K562 (cell line): ENCODE data around the gene PGA3. TPM values are rescaled to one million over a fixed set of nuclear protein-coding genes. Genes with fewer than 3 reads are reported as not detected.

ENCODE experiments used
- ATAC-seq: fragments of 200-7000 bp; cut with Tn5 transposase; 3 replicates; pipeline ENCODE4 v1.9.1; 2020; ENCODE audit warnings: moderate library complexity
- BruUV-seq: library from RNA; stranded (reverse); fragments of 400-500 nt; replicated peaks from 2 replicates; lab custom pipeline; 2021; lab: Mats Ljungman, UMichigan
- CTCF ChIA-PET: fragments of 300-600 bp; formaldehyde crosslinking; extraction: SDS; loops from one replicate; lab custom pipeline; 2021; ENCODE audit warnings: low intra/inter-chr PET ratio; lab: Yijun Ruan, JAX
- POLR2A ChIA-PET: fragments of 300-600, 350-650 bp; sonication (Branson Sonifier 250); formaldehyde crosslinking; extraction: SDS; loops from one replicate; lab custom pipeline; 2021; ENCODE audit warnings: antibody characterized with exemption, inconsistent platforms; lab: Yijun Ruan, JAX
- DNase-seq, 4 experiments: peaks; one replicate each; pipeline versions ENCODE4 v3.0.0 to v3.0.0-alpha.2; 2011 to 2018; ENCODE audit warnings: low spot score in 3 of 4, mixed read lengths in 3 of 4; ENCODE audit errors: extremely low read depth in 1 of 4
- FAIRE-seq: peaks from 2 replicates; lab custom pipeline; 2011; peaks lifted over from hg19 to GRCh38; lab: Jason Lieb, UNC
- H2AFZ ChIP-seq: 2 replicates; pipeline ENCODE4 v1.6.0; 2011; ENCODE audit warnings: low read depth, low read length, control low read depth, inconsistent platforms
- H3K27ac ChIP-seq: fragments of 200-600 bp; 3 replicates; pipeline ENCODE4 v1.8.0; 2011; ENCODE audit warnings: low read depth, mild to moderate bottlenecking, control low read depth, inconsistent platforms, low read length, moderate library complexity, mixed read lengths; ENCODE audit errors: extremely low read depth
- H3K27me3 ChIP-seq, 2 experiments: fragments of 300-600 bp in 1 of 2; 2 replicates in 1 of 2; 3 replicates in 1 of 2; pipeline versions ENCODE4 v1.6.0 to v1.8.0; 2011; ENCODE audit warnings: inconsistent platforms in 2 of 2, low read length in 2 of 2, mild to moderate bottlenecking in 1 of 2, mixed read lengths in 1 of 2, moderate library complexity in 1 of 2; ENCODE audit not compliant: control insufficient read depth in 2 of 2, insufficient read depth in 2 of 2
- H3K36me3 ChIP-seq: fragments of 300-600 bp; 3 replicates; pipeline ENCODE4 v1.8.0; 2011; ENCODE audit warnings: mild to moderate bottlenecking, low read length, inconsistent platforms; ENCODE audit not compliant: control insufficient read depth, insufficient read depth
- H3K4me1 ChIP-seq, 2 experiments: fragments of 200-600 bp in 1 of 2; replicated peaks in 1 of 2; 2 replicates in 1 of 2; 3 replicates in 1 of 2; pipeline versions ENCODE4 v1.5.1 to v1.8.0; 2011; ENCODE audit warnings: inconsistent platforms in 2 of 2, low read length in 2 of 2, mild to moderate bottlenecking in 1 of 2, mixed read lengths in 1 of 2, moderate library complexity in 1 of 2; ENCODE audit not compliant: control insufficient read depth in 2 of 2, insufficient read depth in 2 of 2
- H3K4me2 ChIP-seq: 2 replicates; pipeline ENCODE4 v1.6.1; 2011; ENCODE audit warnings: low read length, control low read depth, inconsistent platforms, mixed read lengths; ENCODE audit not compliant: insufficient read depth
- H3K4me3 ChIP-seq: fragments of 200-600 bp; sonication (generic), shearing (Covaris generic); 2 replicates; pipeline ENCODE4 v1.5.1; 2016; ENCODE audit warnings: control low read depth, inconsistent platforms
- H3K79me2 ChIP-seq: fragments of 200-600 bp; 3 replicates; pipeline ENCODE4 v1.8.0; 2011; ENCODE audit warnings: low read length, inconsistent platforms; ENCODE audit not compliant: control insufficient read depth, insufficient read depth
- H3K9ac ChIP-seq, 2 experiments: 2 replicates each; pipeline versions ENCODE4 v1.6.0 to v1.6.1; 2011; ENCODE audit warnings: low read depth in 2 of 2, low read length in 2 of 2, control low read depth in 1 of 2, inconsistent platforms in 1 of 2, mild to moderate bottlenecking in 1 of 2, mixed read lengths in 1 of 2; ENCODE audit not compliant: insufficient read depth in 1 of 2
- H3K9me1 ChIP-seq: one replicate; pipeline ENCODE4 v1.6.0; 2011; ENCODE audit warnings: inconsistent platforms, mild to moderate bottlenecking, low read length, moderate library complexity; ENCODE audit not compliant: control insufficient read depth, insufficient read depth
- H3K9me3 ChIP-seq: replicated peaks from 2 replicates; pipeline ENCODE4 v1.5.1; 2011; ENCODE audit warnings: low read depth, low read length, inconsistent platforms; ENCODE audit not compliant: control insufficient read depth, insufficient read depth
- H4K20me1 ChIP-seq: replicated peaks from 2 replicates; pipeline ENCODE4 v1.6.1; 2011; ENCODE audit warnings: low read length, inconsistent platforms, mixed read lengths; ENCODE audit not compliant: control insufficient read depth, insufficient read depth
- ATF1 ChIP-seq, 2 experiments: fragments of 450-650 bp in 1 of 2; IDR thresholded peaks; 2 replicates each; pipeline ENCODE4 v1.6.1; 2016; ENCODE audit warnings: missing compliant biosample characterization in 1 of 2, missing genetic modification characterization in 1 of 2
- BCOR ChIP-seq: fragments of 450-650 bp; IDR thresholded peaks from 2 replicates; pipeline ENCODE4 v1.6.1; 2016
- CHD1 ChIP-seq: fragments of 200-600 bp; sonication (generic); IDR thresholded peaks from one replicate; pipeline ENCODE4 v1.6.1; 2012; ENCODE audit warnings: mild to moderate bottlenecking, moderate library complexity, low read length, inconsistent platforms
- HOXB6 ChIP-seq: fragments of 250-450 bp; sonication (Bioruptor Pico); IDR thresholded peaks from 2 replicates; pipeline ENCODE4 v1.5.1; 2022; ENCODE audit warnings: mild to moderate bottlenecking, borderline replicate concordance
- ILF3 ChIP-seq: fragments of 450-650 bp; IDR thresholded peaks from 2 replicates; pipeline ENCODE4 v1.6.1; 2018; ENCODE audit warnings: antibody characterized with exemption, mild to moderate bottlenecking, moderate library complexity, borderline replicate concordance
- KDM2B ChIP-seq: fragments of 250-450 bp; sonication (Bioruptor Pico); IDR thresholded peaks from 2 replicates; pipeline ENCODE4 v1.8.0; 2021; ENCODE audit warnings: mild to moderate bottlenecking, moderate library complexity
- RBM17 ChIP-seq: fragments of 200-400 bp; formaldehyde crosslinking; IDR thresholded peaks from 2 replicates; pipeline ENCODE4 v1.6.1; 2017; ENCODE audit warnings: low read depth, mild to moderate bottlenecking, low read length, borderline replicate concordance
- SP2 ChIP-seq: IDR thresholded peaks from 2 replicates; pipeline ENCODE4 v1.6.1; 2011; ENCODE audit warnings: mild to moderate bottlenecking, low read depth, low read length, moderate library complexity; ENCODE audit not compliant: poor library complexity, severe bottlenecking; ENCODE audit errors: extremely low read depth
- SRSF3 ChIP-seq: fragments of 200-400 bp; formaldehyde crosslinking; IDR thresholded peaks from 2 replicates; pipeline ENCODE4 v1.6.1; 2016; ENCODE audit warnings: mild to moderate bottlenecking, low read length, moderate library complexity; ENCODE audit not compliant: insufficient read depth
- TEAD4 ChIP-seq, 2 experiments: sonication (generic) in 1 of 2; formaldehyde crosslinking in 1 of 2; IDR thresholded peaks; 2 replicates each; pipeline versions ENCODE4 v1.6.1 to v1.8.0; 2012 to 2022; ENCODE audit warnings: borderline replicate concordance in 1 of 2, inconsistent platforms in 1 of 2, low read length in 1 of 2, mild to moderate bottlenecking in 1 of 2, missing genetic modification reagents in 1 of 2
- ZBTB8A ChIP-seq: fragments of 450-650 bp; IDR thresholded peaks from 2 replicates; pipeline ENCODE4 v1.6.1; 2018; ENCODE audit warnings: mild to moderate bottlenecking, moderate library complexity; ENCODE audit not compliant: partially characterized antibody
- ZKSCAN1 ChIP-seq: fragments of 150-350 bp; IDR thresholded peaks from 2 replicates; pipeline ENCODE4 v1.6.1; 2016; ENCODE audit warnings: low read depth, low read length
- ZNF766 ChIP-seq: fragments of 200-800 bp; sonication (Bioruptor generic); conservative IDR thresholded peaks from 2 replicates; pipeline ENCODE4 v1.6.1; 2016; ENCODE audit warnings: missing genetic modification characterization, missing compliant biosample characterization
- WGBS: fragments of 100-300 bp; shearing (Covaris generic); methylation state at CpG from one replicate; pipeline ENCODE4 v1.1.6; 2016; ENCODE audit warnings: low coverage, mixed read lengths; ENCODE audit not compliant: insufficient coverage; ENCODE audit errors: missing lambda C conversion rate; 5-methylcytosine and 5-hydroxymethylcytosine counted together
- in situ Hi-C: fragments of 300-500 bp; cut with MboI; formaldehyde crosslinking; loops from 4 replicates; pipeline ENCODE4 v1.15.0; 2018; ENCODE audit warnings: inconsistent platforms, mixed read lengths
- intact Hi-C: fragments of 100-400 bp; cut with micrococcal nuclease; formaldehyde crosslinking; loops from 2 replicates; pipeline ENCODE4 v1.14.2; 2022
- polyA plus RNA-seq, 8 experiments: library from polyadenylated mRNA; depleted of rRNA in 4 of 8; stranded (reverse) in 5 of 8; unstranded in 3 of 8; fragments of >200 nt; fragmentation: Nextera tagmentation in 2 of 8; fragmentation: Illumina TruSeq in 1 of 8; extraction: Ambion mirVana in 2 of 8; extraction: Trizol in 1 of 8; gene quantifications; 2 replicates each; pipeline versions ENCODE4 v1.2.1 to v1.2.3, GENCODE V29; 2011 to 2014; ENCODE audit warnings: inconsistent platforms in 1 of 8, missing spikeins in 1 of 8
- total RNA-seq, 7 experiments: library from RNA; depleted of rRNA in 6 of 7; stranded (reverse); fragments of >200 nt in 6 of 7; fragmentation: Illumina TruSeq in 2 of 7; extraction: Trizol in 2 of 7; gene quantifications; 2 replicates each; pipeline versions ENCODE4 v1.2.1 to v1.2.3, GENCODE V29; 2011 to 2021; ENCODE audit warnings: low replicate concordance in 1 of 7
- TF ChIP-seq, protein P1 (sequence below): sonication (generic); formaldehyde crosslinking; IDR thresholded peaks from 2 replicates; pipeline ENCODE4 v1.8.1; 2022; ENCODE audit warnings: missing genetic modification reagents
- TF ChIP-seq, protein P2 (sequence below): sonication (generic); formaldehyde crosslinking; IDR thresholded peaks from 2 replicates; pipeline ENCODE4 v1.8.1; 2023; ENCODE audit warnings: mild to moderate bottlenecking, missing genetic modification reagents
- TF ChIP-seq, protein P3 (sequence below): fragments of 250-450 bp; sonication (Bioruptor Pico); IDR thresholded peaks from 2 replicates; pipeline ENCODE4 v1.8.0; 2022; ENCODE audit warnings: inconsistent platforms

Gene PGA3
- total and polyA plus RNA-seq, 9 of the 15 experiments (the other 6 are each of a cell fraction or from before 2014, with no cell fraction given): 0.15 to 0.18 (median 0.18) TPM; not detected in 6

DNA sequence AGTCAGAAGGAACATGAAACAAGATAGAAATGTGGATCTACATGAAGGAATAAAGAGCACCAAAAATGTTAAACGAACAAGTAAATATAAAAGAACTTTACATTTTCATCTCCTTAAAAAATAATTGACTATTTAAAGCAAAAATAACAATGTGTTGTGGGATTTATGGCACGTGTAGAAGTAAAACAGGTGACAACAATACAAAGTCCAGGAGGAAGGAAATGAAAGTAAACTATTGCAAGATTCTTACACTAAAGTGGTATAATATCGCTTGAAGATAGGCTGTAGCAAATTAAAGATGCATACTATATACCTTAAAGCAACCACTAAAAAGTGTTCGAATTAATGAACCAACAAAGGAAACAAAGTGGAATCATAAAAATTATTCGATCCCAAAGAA lies 47.6 kb upstream of the PGA3 start:
- no peak for DNase-seq
- peaks cover 6% of the 10 kb centered on the region for H3K9me1 ChIP-seq
- peaks cover 25% of the 10 kb centered on the region; the same call in 2 of the 3 replicates for H3K36me3 ChIP-seq
- no peak for TF ChIP-seq RBM17
- TF ChIP-seq ILF3: no peak
- TF ChIP-seq CHD1: no peak
- TF ChIP-seq ATF1 (CRISPR knock-in tag; IDR thresholded peaks at IDR 0.05): no peak
- TF ChIP-seq ATF1 (tag; IDR thresholded peaks at IDR 0.05): no peak
- no peak for TF ChIP-seq BCOR
- no peak for TF ChIP-seq ZKSCAN1
- TF ChIP-seq, protein P1, sequence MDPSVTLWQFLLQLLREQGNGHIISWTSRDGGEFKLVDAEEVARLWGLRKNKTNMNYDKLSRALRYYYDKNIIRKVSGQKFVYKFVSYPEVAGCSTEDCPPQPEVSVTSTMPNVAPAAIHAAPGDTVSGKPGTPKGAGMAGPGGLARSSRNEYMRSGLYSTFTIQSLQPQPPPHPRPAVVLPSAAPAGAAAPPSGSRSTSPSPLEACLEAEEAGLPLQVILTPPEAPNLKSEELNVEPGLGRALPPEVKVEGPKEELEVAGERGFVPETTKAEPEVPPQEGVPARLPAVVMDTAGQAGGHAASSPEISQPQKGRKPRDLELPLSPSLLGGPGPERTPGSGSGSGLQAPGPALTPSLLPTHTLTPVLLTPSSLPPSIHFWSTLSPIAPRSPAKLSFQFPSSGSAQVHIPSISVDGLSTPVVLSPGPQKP (CRISPR knock-in tag): no peak
- TF ChIP-seq, protein P2, sequence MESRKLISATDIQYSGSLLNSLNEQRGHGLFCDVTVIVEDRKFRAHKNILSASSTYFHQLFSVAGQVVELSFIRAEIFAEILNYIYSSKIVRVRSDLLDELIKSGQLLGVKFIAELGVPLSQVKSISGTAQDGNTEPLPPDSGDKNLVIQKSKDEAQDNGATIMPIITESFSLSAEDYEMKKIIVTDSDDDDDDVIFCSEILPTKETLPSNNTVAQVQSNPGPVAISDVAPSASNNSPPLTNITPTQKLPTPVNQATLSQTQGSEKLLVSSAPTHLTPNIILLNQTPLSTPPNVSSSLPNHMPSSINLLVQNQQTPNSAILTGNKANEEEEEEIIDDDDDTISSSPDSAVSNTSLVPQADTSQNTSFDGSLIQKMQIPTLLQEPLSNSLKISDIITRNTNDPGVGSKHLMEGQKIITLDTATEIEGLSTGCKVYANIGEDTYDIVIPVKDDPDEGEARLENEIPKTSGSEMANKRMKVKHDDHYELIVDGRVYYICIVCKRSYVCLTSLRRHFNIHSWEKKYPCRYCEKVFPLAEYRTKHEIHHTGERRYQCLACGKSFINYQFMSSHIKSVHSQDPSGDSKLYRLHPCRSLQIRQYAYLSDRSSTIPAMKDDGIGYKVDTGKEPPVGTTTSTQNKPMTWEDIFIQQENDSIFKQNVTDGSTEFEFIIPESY (CRISPR knock-in tag): no peak
- no peak for TF ChIP-seq ZBTB8A
- TF ChIP-seq SRSF3: no peak
- no peak for TF ChIP-seq KDM2B (CRISPR knock-in tag)
- no peak for TF ChIP-seq SP2
- no peak for TF ChIP-seq HOXB6 (CRISPR knock-in tag)
- TF ChIP-seq ZNF766 (CRISPR knock-in tag): no peak
- TF ChIP-seq TEAD4 (IDR thresholded peaks at IDR 0.05; ENCODE audit: low read length): no peak
- no peak for TF ChIP-seq TEAD4 (CRISPR knock-in tag; IDR thresholded peaks at IDR 0.05; ENCODE audit: borderline replicate concordance)
- TF ChIP-seq, protein P3, sequence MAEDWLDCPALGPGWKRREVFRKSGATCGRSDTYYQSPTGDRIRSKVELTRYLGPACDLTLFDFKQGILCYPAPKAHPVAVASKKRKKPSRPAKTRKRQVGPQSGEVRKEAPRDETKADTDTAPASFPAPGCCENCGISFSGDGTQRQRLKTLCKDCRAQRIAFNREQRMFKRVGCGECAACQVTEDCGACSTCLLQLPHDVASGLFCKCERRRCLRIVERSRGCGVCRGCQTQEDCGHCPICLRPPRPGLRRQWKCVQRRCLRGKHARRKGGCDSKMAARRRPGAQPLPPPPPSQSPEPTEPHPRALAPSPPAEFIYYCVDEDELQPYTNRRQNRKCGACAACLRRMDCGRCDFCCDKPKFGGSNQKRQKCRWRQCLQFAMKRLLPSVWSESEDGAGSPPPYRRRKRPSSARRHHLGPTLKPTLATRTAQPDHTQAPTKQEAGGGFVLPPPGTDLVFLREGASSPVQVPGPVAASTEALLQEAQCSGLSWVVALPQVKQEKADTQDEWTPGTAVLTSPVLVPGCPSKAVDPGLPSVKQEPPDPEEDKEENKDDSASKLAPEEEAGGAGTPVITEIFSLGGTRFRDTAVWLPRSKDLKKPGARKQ (CRISPR knock-in tag): no peak
- TF ChIP-seq, all 486 proteins: peak for 0
- no peak overlapping the region for H3K27ac ChIP-seq
- in situ Hi-C loops: no loop called here
- H4K20me1 ChIP-seq: peaks cover 14% of the 10 kb centered on the region
- H3K4me1 ChIP-seq: peaks cover 24 to 36% of the 10 kb centered on the region in 2 experiments
- ATAC-seq (no peak), FAIRE-seq (no peak)
- 86% methylated on average over 5 of the region's 5 CpGs for WGBS
- H3K4me2 ChIP-seq: no peak overlapping the region
- POLR2A ChIA-PET: no interaction called here
- no peak overlapping the region for H3K4me3 ChIP-seq
- H3K9ac ChIP-seq: no peak overlapping the region
- BruUV-seq: no TSS peak
- H2AFZ ChIP-seq: no peak overlapping the region
- no peaks in the 10 kb centered on the region for H3K27me3 ChIP-seq
- H3K79me2 ChIP-seq: peaks cover 90% of the 10 kb centered on the region
- CTCF ChIA-PET: no interaction called here
- intact Hi-C loops: no loop called here
- H3K9me3 ChIP-seq: peaks cover 3% of the 10 kb centered on the region; the same call in 1 of the 2 replicates
